Aortic smooth muscle cell (primary cell): ENCODE data around the gene ZGRF1. TPM values are rescaled to one million over a fixed set of nuclear protein-coding genes. Genes with fewer than 3 reads are reported as not detected.

Experiments
- total RNA-seq: library from RNA; depleted of rRNA; stranded (reverse); fragments of >200 nt; gene quantifications from 2 replicates; pipeline ENCODE4 v1.2.3, GENCODE V29; 2014

Gene ZGRF1, protein sequence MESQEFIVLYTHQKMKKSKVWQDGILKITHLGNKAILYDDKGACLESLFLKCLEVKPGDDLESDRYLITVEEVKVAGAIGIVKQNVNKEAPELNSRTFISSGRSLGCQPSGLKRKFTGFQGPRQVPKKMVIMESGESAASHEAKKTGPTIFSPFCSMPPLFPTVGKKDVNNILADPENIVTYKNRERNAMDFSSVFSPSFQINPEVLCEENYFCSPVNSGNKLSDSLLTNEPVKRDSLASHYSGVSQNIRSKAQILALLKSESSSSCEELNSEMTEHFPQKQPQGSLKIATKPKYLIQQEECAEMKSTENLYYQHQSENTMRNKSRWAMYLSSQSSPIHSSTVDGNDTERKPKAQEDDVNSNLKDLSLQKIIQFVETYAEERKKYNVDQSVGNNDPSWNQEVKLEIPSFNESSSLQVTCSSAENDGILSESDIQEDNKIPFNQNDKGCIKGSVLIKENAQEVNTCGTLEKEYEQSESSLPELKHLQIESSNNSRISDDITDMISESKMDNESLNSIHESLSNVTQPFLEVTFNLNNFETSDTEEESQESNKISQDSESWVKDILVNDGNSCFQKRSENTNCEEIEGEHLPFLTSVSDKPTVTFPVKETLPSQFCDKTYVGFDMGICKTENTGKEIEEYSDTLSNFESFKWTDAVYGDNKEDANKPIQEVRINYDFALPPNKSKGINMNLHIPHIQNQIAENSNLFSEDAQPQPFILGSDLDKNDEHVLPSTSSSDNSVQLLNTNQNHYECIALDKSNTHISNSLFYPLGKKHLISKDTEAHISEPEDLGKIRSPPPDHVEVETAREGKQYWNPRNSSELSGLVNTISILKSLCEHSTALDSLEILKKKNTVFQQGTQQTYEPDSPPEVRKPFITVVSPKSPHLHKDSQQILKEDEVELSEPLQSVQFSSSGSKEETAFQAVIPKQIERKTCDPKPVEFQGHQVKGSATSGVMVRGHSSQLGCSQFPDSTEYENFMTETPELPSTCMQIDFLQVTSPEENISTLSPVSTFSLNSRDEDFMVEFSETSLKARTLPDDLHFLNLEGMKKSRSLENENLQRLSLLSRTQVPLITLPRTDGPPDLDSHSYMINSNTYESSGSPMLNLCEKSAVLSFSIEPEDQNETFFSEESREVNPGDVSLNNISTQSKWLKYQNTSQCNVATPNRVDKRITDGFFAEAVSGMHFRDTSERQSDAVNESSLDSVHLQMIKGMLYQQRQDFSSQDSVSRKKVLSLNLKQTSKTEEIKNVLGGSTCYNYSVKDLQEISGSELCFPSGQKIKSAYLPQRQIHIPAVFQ (N-terminal part only)
- total RNA-seq, result 7.5 and 10.7 TPM in 2 replicates

DNA sequence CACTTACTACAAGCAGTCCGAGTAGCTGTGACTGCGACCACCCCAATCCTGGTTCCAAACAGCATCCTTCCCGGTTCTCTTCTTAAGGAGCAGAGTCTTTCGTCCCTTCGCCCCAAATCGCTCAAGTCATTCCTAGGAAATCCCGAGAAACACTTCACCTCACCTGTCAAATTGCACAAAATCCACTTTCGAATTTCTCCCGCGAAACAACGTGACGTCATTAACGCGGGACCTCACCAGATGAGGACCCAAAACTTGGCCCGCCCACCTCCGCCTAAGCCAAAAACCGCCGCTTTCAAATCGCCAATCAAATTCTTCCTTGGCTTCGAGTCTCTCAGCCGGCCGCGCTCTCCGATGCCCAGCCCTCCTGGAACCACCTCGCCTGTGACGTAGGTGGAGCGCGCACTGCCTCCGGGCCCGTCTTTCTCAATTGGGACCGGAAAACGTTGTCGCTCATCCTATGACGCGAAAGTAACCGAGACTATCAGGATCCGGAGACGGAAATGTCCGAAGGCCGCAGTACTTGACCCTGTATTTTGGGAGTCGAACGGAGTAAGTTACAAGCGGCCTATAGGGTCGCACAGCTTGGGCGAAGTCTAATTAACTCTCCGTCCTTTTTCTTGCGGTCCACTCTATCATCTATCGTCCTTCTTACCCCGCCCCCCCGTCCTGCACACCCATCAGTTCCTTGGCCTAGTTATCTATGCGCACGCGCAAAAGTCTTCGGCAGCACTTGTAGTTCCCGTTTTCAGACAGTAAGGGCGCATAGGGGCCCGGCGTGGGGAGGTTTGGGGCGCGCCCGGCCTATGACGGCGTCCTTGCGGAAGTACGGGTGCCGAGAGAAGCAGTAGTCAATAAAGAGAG, at the start of gene ZGRF1, which contains the start of gene LARP7:
ZGRF1 (minus strand) TSS at position 222 of the 864 bp plus-strand sequence. CDS start 3,733 bp downstream, outside the sequence.
LARP7 (plus strand) TSS at position 456 of the 864 bp plus-strand sequence. CDS start 7,527 bp downstream, outside the sequence.

DNA sequence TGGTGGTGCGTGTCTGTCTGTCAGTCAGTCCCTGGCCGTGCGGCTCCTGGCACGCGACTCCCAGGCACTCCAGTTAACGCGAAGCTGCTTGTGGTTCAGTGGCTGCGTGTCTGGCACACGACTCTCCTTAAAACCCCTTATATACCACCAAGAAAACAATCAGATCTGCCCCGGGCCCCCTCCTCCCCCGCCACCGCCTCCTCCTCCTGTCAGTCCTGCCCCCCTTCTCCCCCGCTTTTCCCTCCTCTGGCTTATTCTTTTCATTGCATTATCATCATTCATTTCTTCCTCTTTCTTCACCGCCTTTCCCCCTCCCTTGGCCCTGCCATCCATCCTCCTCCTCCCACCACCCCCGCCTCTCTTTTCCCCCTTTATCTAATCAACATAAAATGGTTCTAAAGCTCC, 120.6 kb downstream of the ZGRF1 start, which contains the start of gene NEUROG2:
NEUROG2 (minus strand) TSS at position 115 of the 405 bp plus-strand sequence. CDS start 705 bp downstream, outside the sequence.

Other genes starting within 250 kb of the ZGRF1 start
- not detected in 2 replicates for gene NEUROG2, start 120.7 kb downstream of the ZGRF1 start, total RNA-seq
- gene LARP7, start 234 bp upstream of the ZGRF1 start, total RNA-seq, result 37.3 and 48.1 TPM in 2 replicates